Omental fat pad (tissue), 4 donors: Measurements from ENCODE around the gene AKAP7. TPM values are rescaled to one million over a fixed set of nuclear protein-coding genes. Genes with fewer than 3 reads are reported as not detected.
"Not testable (repeated sequence)": the region's sequence is repeated elsewhere in the genome, so short reads cannot be mapped to it uniquely, and the experiment has no call there.

Experiments
- ATAC-seq: fragments of 150-250 bp; one replicate; pipeline ENCODE4 v1.9.1; 2016; ENCODE audit warnings: mild to moderate bottlenecking, moderate library complexity; ENCODE audit not compliant: low FRiP score
- DNase-seq: peaks from one replicate; pipeline ENCODE4 v3.0.0-alpha.2; 2019; ENCODE audit warnings: low spot score
- total RNA-seq, 4 donors: library from RNA; depleted of rRNA; stranded (reverse); fragments of >200 nt; gene quantifications; one replicate each; pipeline ENCODE4 v1.1.0, GENCODE V29; 2016
- TF ChIP-seq, protein P1 (sequence below), 3 donors: fragments of 450-650 bp; IDR thresholded peaks; one replicate each; pipeline ENCODE4 v1.5.1; 2016 to 2017; ENCODE audit warnings: antibody characterized with exemption in 3 of 3, mild to moderate bottlenecking in 3 of 3, moderate library complexity in 2 of 3

The AKAP7 gene
- total RNA-seq, 4 donors from 2014 or later = 8.1 to 16.6 (median 10.7) TPM

DNA sequence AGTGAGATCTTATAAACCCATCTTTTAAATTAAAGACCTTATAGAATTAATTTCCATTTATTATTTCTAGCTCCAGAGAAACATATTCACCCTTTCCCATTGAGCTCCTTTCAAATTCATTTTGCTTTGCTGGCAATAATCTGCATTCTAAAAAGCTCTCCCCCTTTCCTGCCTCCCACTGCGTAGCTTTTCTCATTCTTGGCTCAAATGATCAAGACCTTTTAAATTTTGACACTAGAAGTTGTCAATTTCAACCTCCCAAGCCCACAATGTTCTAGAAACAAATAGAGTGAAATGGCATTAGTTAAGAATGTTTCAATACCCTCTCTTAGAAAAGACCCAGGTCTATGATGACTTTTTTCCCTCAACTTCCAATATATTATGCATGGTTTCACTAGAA lies 186.9 kb downstream of the AKAP7 start:
- TF ChIP-seq, protein P1, sequence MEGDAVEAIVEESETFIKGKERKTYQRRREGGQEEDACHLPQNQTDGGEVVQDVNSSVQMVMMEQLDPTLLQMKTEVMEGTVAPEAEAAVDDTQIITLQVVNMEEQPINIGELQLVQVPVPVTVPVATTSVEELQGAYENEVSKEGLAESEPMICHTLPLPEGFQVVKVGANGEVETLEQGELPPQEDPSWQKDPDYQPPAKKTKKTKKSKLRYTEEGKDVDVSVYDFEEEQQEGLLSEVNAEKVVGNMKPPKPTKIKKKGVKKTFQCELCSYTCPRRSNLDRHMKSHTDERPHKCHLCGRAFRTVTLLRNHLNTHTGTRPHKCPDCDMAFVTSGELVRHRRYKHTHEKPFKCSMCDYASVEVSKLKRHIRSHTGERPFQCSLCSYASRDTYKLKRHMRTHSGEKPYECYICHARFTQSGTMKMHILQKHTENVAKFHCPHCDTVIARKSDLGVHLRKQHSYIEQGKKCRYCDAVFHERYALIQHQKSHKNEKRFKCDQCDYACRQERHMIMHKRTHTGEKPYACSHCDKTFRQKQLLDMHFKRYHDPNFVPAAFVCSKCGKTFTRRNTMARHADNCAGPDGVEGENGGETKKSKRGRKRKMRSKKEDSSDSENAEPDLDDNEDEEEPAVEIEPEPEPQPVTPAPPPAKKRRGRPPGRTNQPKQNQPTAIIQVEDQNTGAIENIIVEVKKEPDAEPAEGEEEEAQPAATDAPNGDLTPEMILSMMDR (IDR thresholded peaks at IDR 0.05) = no peak
- no peak for DNase-seq
- ATAC-seq = no peak

DNA sequence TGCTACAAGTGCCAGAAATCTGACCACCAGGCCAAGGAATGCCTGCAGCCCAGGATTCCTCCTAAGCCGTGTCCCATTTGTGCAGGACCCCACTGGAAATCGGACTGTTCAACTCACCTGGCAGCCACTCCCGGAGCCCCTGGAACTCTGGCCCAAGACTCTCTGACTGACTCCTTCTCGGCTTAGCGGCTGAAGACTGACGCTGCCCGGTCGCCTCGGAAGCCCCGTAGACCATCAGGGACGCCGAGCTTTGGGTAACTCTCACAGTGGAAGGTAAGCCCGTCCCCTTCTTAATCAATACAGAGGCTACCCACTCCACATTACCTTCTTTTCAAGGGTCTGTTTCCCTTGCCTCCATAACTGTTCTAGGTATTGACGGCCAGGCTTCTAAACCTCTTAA lies 190.4 kb downstream of the AKAP7 start:
- ATAC-seq = not testable (repeated sequence)

DNA sequence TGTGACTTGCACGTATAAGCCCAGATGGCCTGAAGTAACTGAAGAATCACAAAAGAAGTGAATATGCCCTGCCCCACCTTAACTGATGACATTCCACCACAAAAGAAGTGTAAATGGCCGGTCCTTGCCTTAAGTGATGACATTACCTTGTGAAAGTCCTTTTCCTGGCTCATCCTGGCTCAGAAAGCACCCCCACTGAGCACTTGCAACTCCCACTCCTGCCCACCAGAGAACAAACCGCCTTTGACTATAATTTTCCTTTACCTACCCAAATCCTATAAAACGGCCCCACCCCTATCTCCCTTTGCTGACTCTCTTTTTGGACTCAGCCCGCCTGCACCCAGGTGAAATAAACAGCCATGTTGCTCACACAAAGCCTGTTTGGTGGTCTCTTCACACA lies 193.5 kb downstream of the AKAP7 start:
- DNase-seq, ATAC-seq: not testable (repeated sequence)

More for the DNA sequence above, 190.4 kb downstream of the AKAP7 start:
- DNase-seq = not testable (repeated sequence)

DNA sequence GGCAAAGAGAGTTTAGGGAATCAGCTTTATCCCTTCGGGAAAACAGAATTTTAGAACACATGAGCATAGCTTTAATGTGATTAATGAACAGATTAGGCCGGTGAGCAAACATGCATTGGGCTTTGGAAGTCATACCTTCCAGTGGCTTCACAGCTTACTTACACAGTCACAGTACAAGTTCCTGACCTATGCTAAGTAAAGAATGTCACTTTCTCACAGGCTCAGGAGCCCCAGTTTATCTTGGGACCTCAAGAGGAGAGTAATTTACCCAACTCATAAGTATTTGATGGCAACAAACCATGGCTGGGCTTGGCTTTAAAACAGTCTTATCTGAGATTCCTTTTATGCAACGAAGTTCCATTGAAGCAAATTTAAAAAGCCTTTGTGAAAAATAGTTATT lies 195.9 kb downstream of the AKAP7 start:
- TF ChIP-seq, protein P1 (IDR thresholded peaks at IDR 0.05) = no peak
- no peak for DNase-seq
- no peak for ATAC-seq

DNA sequence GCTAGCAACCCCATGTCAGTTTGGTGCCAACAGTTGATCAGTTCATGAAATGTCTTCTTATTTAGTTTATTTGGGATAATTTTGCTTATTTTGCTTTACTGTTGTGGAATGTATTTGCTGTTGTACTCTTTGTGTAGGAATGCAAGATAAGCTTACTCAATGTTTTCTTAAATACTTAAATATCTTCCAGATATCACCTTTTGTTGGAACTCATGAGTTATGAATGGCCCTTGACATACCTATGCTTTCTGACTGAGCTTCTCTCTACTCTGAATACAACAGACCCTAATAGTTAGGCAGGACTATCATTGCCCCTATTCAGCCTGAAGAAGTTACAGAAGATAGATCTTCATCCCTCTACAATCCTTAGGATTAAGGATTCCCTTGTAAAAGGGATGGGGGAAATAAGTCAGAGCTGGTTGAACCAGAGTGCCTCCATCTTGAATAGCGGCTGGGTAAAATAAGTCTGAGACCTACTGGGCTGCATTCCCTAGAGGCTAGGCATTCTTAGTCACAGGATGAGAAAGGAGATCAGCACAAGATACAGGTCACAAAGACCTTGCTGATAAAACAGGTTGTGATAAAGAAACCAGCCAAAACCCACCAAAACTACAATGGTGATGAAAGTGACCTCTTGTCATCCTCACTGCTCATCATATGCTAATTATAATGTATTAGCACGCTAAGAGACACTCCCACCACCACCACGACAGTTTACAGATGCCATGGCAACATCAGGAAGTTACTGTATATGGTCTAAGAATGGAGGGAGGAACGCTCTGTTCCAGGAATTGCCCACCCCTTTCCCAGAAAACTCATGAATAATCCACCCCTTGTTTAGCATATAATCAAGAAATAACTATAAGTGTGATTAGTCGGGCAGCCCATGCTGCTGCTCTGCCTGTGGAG lies 196.9 kb downstream of the AKAP7 start:
- DNase-seq = no peak
- TF ChIP-seq, protein P1 (IDR thresholded peaks at IDR 0.05) = no peak

More for the DNA sequence above, 196.9 kb downstream of the AKAP7 start:
- ATAC-seq = no peak

Other genes starting within 250 kb of the AKAP7 start
- gene EPB41L2, start 72.2 kb upstream of the AKAP7 start, total RNA-seq = 100 to 1,000 TPM; 104 to 317 (median 144) TPM